Temporal lobe (tissue), 2 donors: ENCODE results near the gene CDCP2. TPM values are rescaled to one million over a fixed set of nuclear protein-coding genes. Genes with fewer than 3 reads are reported as not detected.

ENCODE experiments used
- small RNA-seq: library from RNA; depleted of rRNA; stranded (forward); fragments of <200 nt; gene quantifications from one replicate; pipeline ENCODE3, GENCODE V24; 2014; ENCODE audit warnings: low replicate concordance
- total RNA-seq: library from RNA; depleted of rRNA; stranded (reverse); fragments of >200 nt; gene quantifications from one replicate; pipeline ENCODE4 v1.2.3, GENCODE V29; 2014

Gene CDCP2
- total RNA-seq, 1 donor from 2014 or later = not detected

Small RNA genes lying within 50 kb of the gene (small RNA-seq; reads per million reads assigned to genes)
- gene AL353898.1 (not detected), gene AL353898.2 (not detected)

Other genes with a start within 250 kb of the CDCP2 start
- gene IFT25, start 207.3 kb downstream of the CDCP2 start, total RNA-seq = 15.2 TPM
- gene LRRC42, start 206.7 kb downstream of the CDCP2 start, total RNA-seq = 12.3 TPM
- not detected for gene LDLRAD1, start 134.8 kb downstream of the CDCP2 start, total RNA-seq
- gene TMEM59, start 99.8 kb downstream of the CDCP2 start, total RNA-seq = 74.7 TPM
- 3.7 TPM for gene TCEANC2, start 99.4 kb downstream of the CDCP2 start, total RNA-seq
- gene CYB5RL, start 47.0 kb upstream of the CDCP2 start, total RNA-seq = 3.9 TPM
- 19.7 TPM for gene MRPL37, start 47.2 kb upstream of the CDCP2 start, total RNA-seq